Vagina (tissue), 2 donors: ENCODE data around the gene CTSE.

Experiments
- CTCF ChIP-seq, 3 experiments: fragments of 450-650 bp in 2 of 3; fragments of 200-600 bp in 1 of 3; sonication (generic) in 1 of 3; IDR thresholded peaks; one replicate each; pipeline ENCODE4 v1.5.1; 2017 to 2019; ENCODE audit warnings: antibody characterized with exemption in 3 of 3, mild to moderate bottlenecking in 2 of 3, moderate library complexity in 2 of 3
- POLR2A ChIP-seq, 2 donors: fragments of 450-650 bp; IDR thresholded peaks; one replicate each; pipeline ENCODE4 v1.6.1; 2017; ENCODE audit warnings: antibody characterized with exemption in 2 of 2, mild to moderate bottlenecking in 2 of 2, moderate library complexity in 2 of 2

GRCh38 chr1:205977402-205978014 is 46.2 kb downstream of the CTSE start:
- TF ChIP-seq CTCF (IDR thresholded peaks at IDR 0.05) (peak; percentile 93 to 98 (median 96)), POLR2A (IDR thresholded peaks at IDR 0.05) (no peak)
